H9 (cell line): ENCODE results near the gene DAPP1. TPM values are rescaled to one million over a fixed set of nuclear protein-coding genes. Genes with fewer than 3 reads are reported as not detected.

Experiments used
- DNase-seq: peaks from one replicate; pipeline ENCODE4 v3.0.0-alpha.2; 2017
- H2AFZ ChIP-seq: one replicate; pipeline ENCODE4 v1.6.1; 2013; ENCODE audit warnings: mild to moderate bottlenecking, low read length, control low read depth, moderate library complexity
- H2AK5ac ChIP-seq: 2 replicates; pipeline ENCODE4 v1.6.1; 2013; ENCODE audit warnings: low read length, control low read depth, mixed read lengths; ENCODE audit not compliant: insufficient read length
- H2BK120ac ChIP-seq: one replicate; pipeline ENCODE4 v1.6.1; 2013; ENCODE audit warnings: low read depth, mild to moderate bottlenecking, low read length, control low read depth, inconsistent platforms; ENCODE audit not compliant: poor library complexity, severe bottlenecking
- H2BK12ac ChIP-seq: 2 replicates; pipeline ENCODE4 v1.6.1; 2013; ENCODE audit warnings: low read length, control low read depth, mixed read lengths, low read depth; ENCODE audit not compliant: insufficient read length
- H2BK15ac ChIP-seq: 2 replicates; pipeline ENCODE4 v1.6.1; 2013; ENCODE audit warnings: low read depth, low read length, control low read depth
- H2BK20ac ChIP-seq: one replicate; pipeline ENCODE4 v1.6.1; 2013; ENCODE audit warnings: low read depth, mild to moderate bottlenecking, low read length, control low read depth, inconsistent platforms; ENCODE audit not compliant: poor library complexity, severe bottlenecking
- H2BK5ac ChIP-seq: 2 replicates; pipeline ENCODE4 v1.6.1; 2013; ENCODE audit warnings: low read length, control low read depth, mixed read lengths; ENCODE audit not compliant: insufficient read length
- H3K14ac ChIP-seq: 2 replicates; pipeline ENCODE4 v1.6.1; 2013; ENCODE audit warnings: low read length, control low read depth; ENCODE audit not compliant: insufficient read depth
- H3K18ac ChIP-seq: 2 replicates; pipeline ENCODE4 v1.6.1; 2013; ENCODE audit warnings: low read depth, mild to moderate bottlenecking, mixed read lengths, low read length, control low read depth; ENCODE audit not compliant: insufficient read length
- H3K23ac ChIP-seq: 2 replicates; pipeline ENCODE4 v1.6.1; 2013; ENCODE audit warnings: low read length, control low read depth, mixed read lengths, low read depth; ENCODE audit not compliant: insufficient read length
- H3K23me2 ChIP-seq: 2 replicates; pipeline ENCODE4 v1.6.1; 2013; ENCODE audit warnings: low read depth, mild to moderate bottlenecking, mixed read lengths, low read length, control low read depth; ENCODE audit not compliant: insufficient read length, poor library complexity, severe bottlenecking
- H3K27ac ChIP-seq: 2 replicates; pipeline ENCODE4 v1.5.1; 2013; ENCODE audit warnings: low read length, control low read depth, mixed read lengths, low read depth; ENCODE audit not compliant: insufficient read length
- H3K27me3 ChIP-seq: 2 replicates; pipeline ENCODE4 v1.6.1; 2013; ENCODE audit warnings: low read length, control low read depth, inconsistent platforms; ENCODE audit not compliant: insufficient read depth
- H3K4ac ChIP-seq: 2 replicates; pipeline ENCODE4 v1.6.1; 2013; ENCODE audit warnings: low read depth, mild to moderate bottlenecking, control low read depth, inconsistent platforms, low read length, moderate library complexity
- H3K4me1 ChIP-seq: 2 replicates; pipeline ENCODE4 v1.6.1; 2013; ENCODE audit warnings: low read length, control low read depth, inconsistent platforms; ENCODE audit not compliant: insufficient read depth
- H3K4me2 ChIP-seq: 2 replicates; pipeline ENCODE4 v1.6.1; 2013; ENCODE audit warnings: low read length, control low read depth, mixed read lengths; ENCODE audit not compliant: insufficient read length, insufficient read depth
- H3K56ac ChIP-seq: 2 replicates; pipeline ENCODE4 v1.6.1; 2013; ENCODE audit warnings: low read depth, mild to moderate bottlenecking, mixed read lengths, low read length, control low read depth; ENCODE audit not compliant: insufficient read length
- H3K79me1 ChIP-seq: 2 replicates; pipeline ENCODE4 v1.6.1; 2013; ENCODE audit warnings: low read depth, mild to moderate bottlenecking, moderate library complexity, low read length, control low read depth, inconsistent platforms; ENCODE audit not compliant: insufficient read depth, poor library complexity, severe bottlenecking
- H3K79me2 ChIP-seq: 2 replicates; pipeline ENCODE4 v1.6.1; 2013; ENCODE audit warnings: low read length, control low read depth, inconsistent platforms; ENCODE audit not compliant: insufficient read depth
- H3K9ac ChIP-seq: 2 replicates; pipeline ENCODE4 v1.6.1; 2013; ENCODE audit warnings: low read length, control low read depth, mixed read lengths; ENCODE audit not compliant: insufficient read length; ENCODE audit errors: extremely low read depth
- H3K9me3 ChIP-seq: one replicate; pipeline ENCODE4 v1.6.1; 2013; ENCODE audit warnings: low read depth, low read length, inconsistent platforms; ENCODE audit not compliant: control insufficient read depth
- H3T11ph ChIP-seq: one replicate; pipeline ENCODE4 v1.6.1; 2013; ENCODE audit warnings: mild to moderate bottlenecking, low read length, control low read depth, inconsistent platforms
- H4K20me1 ChIP-seq: one replicate; pipeline ENCODE4 v1.6.1; 2013; ENCODE audit not compliant: control insufficient read depth, insufficient read length, insufficient read depth
- H4K5ac ChIP-seq: 2 replicates; pipeline ENCODE4 v1.6.1; 2013; ENCODE audit warnings: low read depth, mild to moderate bottlenecking, mixed read lengths, low read length, control low read depth; ENCODE audit not compliant: insufficient read length
- H4K8ac ChIP-seq: replicated peaks from 2 replicates; pipeline ENCODE4 v1.6.1; 2013; ENCODE audit warnings: low read length, control low read depth, mixed read lengths, low read depth; ENCODE audit not compliant: insufficient read length
- H4K91ac ChIP-seq: 2 replicates; pipeline ENCODE4 v1.6.1; 2013; ENCODE audit warnings: low read depth, mild to moderate bottlenecking, moderate library complexity, mixed read lengths, low read length, control low read depth; ENCODE audit not compliant: insufficient read length
- H3K27ac Mint-ChIP-seq, 3 experiments: 2 replicates in 2 of 3; 3 replicates in 1 of 3; pipeline ENCODE4 v1.8.0; 2020 to 2021; ENCODE audit warnings: mixed read lengths in 3 of 3, mild to moderate bottlenecking in 1 of 3, moderate library complexity in 1 of 3
- H3K27me3 Mint-ChIP-seq: 2 replicates; pipeline ENCODE4 v1.8.0; 2021; ENCODE audit warnings: low read depth, mild to moderate bottlenecking, moderate library complexity, mixed read lengths
- H3K36me3 Mint-ChIP-seq, 3 experiments: 2 replicates in 2 of 3; 3 replicates in 1 of 3; pipeline ENCODE4 v1.8.0; 2020 to 2021; ENCODE audit warnings: low read depth in 3 of 3, mixed read lengths in 3 of 3; ENCODE audit not compliant: insufficient read depth in 1 of 3
- H3K4me1 Mint-ChIP-seq, 2 experiments: 2 replicates each; pipeline ENCODE4 v1.8.0; 2020; ENCODE audit warnings: mixed read lengths in 2 of 2
- H3K4me3 Mint-ChIP-seq, 2 experiments: 2 replicates in 1 of 2; 3 replicates in 1 of 2; pipeline ENCODE4 v1.8.0; 2020 to 2021; ENCODE audit warnings: mild to moderate bottlenecking in 2 of 2, mixed read lengths in 2 of 2, moderate library complexity in 1 of 2
- H3K9me3 Mint-ChIP-seq, 2 experiments: 2 replicates in 1 of 2; 3 replicates in 1 of 2; pipeline ENCODE4 v1.8.0; 2020; ENCODE audit warnings: mild to moderate bottlenecking in 2 of 2, mixed read lengths in 2 of 2, moderate library complexity in 1 of 2
- WGBS: extraction: QIAGEN DNeasy Blood & Tissue Kit; methylation state at CpG from one replicate; pipeline ENCODE4 v1.1.7; 2013; ENCODE audit warnings: missing lambda C conversion rate, low lambda C conversion rate, mixed read lengths; ENCODE audit not compliant: insufficient read length; ENCODE audit errors: extremely low coverage; 5-methylcytosine and 5-hydroxymethylcytosine counted together
- total RNA-seq: library from RNA; stranded (reverse); gene quantifications from 2 replicates; pipeline ENCODE4 v1.2.1, GENCODE V29; 2021
- TF ChIP-seq, protein P1 (sequence below): fragments of 200-600 bp; sonication (generic); conservative IDR thresholded peaks from 3 replicates; pipeline ENCODE4 v1.8.0; 2021; ENCODE audit warnings: antibody characterized with exemption, mild to moderate bottlenecking

The DAPP1 gene
- total RNA-seq, 1 experiment from 2014 or later, result not detected

DNA sequence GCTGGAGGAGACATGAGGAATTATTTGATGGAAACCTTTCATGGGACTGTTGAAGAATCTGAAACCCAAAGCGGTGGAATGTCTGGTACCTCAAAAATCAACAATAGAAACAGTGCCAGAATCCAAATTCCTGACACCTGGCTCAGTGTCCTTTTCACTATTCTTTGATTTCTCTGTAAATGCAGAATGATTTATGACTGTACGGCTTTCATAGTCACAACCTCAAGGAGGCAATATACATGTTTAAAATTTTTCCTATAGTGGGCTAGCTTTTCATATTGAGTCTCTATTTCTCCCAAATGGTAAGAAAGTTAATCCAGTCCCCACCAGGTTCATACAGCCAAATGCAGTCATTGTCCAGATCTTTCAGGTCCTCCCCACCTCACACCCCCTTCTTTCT lies 19.3 kb downstream of the DAPP1 start:
- DNase-seq, result no peak
- H3K4ac ChIP-seq, result no peak overlapping the region
- Mint-ChIP-seq H3K4me3 (no peak overlapping the region), H3K9me3 (no peaks in the 10 kb centered on the region), H3K27me3 (no peaks in the 10 kb centered on the region; the same call in 1 of the 2 replicates), H3K4me1 (no peaks in the 10 kb centered on the region), H3K36me3 (no peaks in the 10 kb centered on the region), H3K27ac (no peak overlapping the region)
- H3K18ac ChIP-seq, result no peak overlapping the region
- no peaks in the 10 kb centered on the region for H3K4me1 ChIP-seq
- H3K27me3 ChIP-seq, result no peaks in the 10 kb centered on the region
- H4K20me1 ChIP-seq, result no peaks in the 10 kb centered on the region
- TF ChIP-seq, protein P1, sequence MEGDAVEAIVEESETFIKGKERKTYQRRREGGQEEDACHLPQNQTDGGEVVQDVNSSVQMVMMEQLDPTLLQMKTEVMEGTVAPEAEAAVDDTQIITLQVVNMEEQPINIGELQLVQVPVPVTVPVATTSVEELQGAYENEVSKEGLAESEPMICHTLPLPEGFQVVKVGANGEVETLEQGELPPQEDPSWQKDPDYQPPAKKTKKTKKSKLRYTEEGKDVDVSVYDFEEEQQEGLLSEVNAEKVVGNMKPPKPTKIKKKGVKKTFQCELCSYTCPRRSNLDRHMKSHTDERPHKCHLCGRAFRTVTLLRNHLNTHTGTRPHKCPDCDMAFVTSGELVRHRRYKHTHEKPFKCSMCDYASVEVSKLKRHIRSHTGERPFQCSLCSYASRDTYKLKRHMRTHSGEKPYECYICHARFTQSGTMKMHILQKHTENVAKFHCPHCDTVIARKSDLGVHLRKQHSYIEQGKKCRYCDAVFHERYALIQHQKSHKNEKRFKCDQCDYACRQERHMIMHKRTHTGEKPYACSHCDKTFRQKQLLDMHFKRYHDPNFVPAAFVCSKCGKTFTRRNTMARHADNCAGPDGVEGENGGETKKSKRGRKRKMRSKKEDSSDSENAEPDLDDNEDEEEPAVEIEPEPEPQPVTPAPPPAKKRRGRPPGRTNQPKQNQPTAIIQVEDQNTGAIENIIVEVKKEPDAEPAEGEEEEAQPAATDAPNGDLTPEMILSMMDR, result no peak
- H3T11ph ChIP-seq, result no peak overlapping the region
- no peak overlapping the region for H3K4me2 ChIP-seq
- H3K23ac ChIP-seq, result no peak overlapping the region
- H2BK12ac ChIP-seq, result no peak overlapping the region
- no peak overlapping the region for H2BK20ac ChIP-seq
- no peak overlapping the region for H4K91ac ChIP-seq
- H2AFZ ChIP-seq, result no peak overlapping the region
- no peaks in the 10 kb centered on the region for H3K9me3 ChIP-seq
- no CpG with 5 or more reads among the region's 2 CpGs for WGBS
- no peaks in the 10 kb centered on the region for H3K23me2 ChIP-seq
- no peak overlapping the region for H2BK120ac ChIP-seq
- H2AK5ac ChIP-seq, result no peak overlapping the region
- no peak overlapping the region for H2BK5ac ChIP-seq
- H3K79me2 ChIP-seq, result no peaks in the 10 kb centered on the region
- no peaks in the 10 kb centered on the region for H3K79me1 ChIP-seq
- no peak overlapping the region for H2BK15ac ChIP-seq
- no peak overlapping the region for H4K8ac ChIP-seq
- no peak overlapping the region for H3K56ac ChIP-seq
- H4K5ac ChIP-seq, result no peak overlapping the region
- no peak overlapping the region for H3K9ac ChIP-seq
- H3K14ac ChIP-seq, result no peak overlapping the region
- H3K27ac ChIP-seq, result no peak overlapping the region
